HG03025 (cell line): ENCODE measurements around the gene NTM.

Experiments
- ATAC-seq: cut with Tn5 transposase; IDR thresholded peaks from one replicate; pipeline ENCODE4 v1.9.1; 2021; ENCODE audit warnings: mild to moderate bottlenecking, moderate library complexity; ENCODE audit not compliant: unreplicated experiment, low FRiP score

The NTM gene

DNA sequence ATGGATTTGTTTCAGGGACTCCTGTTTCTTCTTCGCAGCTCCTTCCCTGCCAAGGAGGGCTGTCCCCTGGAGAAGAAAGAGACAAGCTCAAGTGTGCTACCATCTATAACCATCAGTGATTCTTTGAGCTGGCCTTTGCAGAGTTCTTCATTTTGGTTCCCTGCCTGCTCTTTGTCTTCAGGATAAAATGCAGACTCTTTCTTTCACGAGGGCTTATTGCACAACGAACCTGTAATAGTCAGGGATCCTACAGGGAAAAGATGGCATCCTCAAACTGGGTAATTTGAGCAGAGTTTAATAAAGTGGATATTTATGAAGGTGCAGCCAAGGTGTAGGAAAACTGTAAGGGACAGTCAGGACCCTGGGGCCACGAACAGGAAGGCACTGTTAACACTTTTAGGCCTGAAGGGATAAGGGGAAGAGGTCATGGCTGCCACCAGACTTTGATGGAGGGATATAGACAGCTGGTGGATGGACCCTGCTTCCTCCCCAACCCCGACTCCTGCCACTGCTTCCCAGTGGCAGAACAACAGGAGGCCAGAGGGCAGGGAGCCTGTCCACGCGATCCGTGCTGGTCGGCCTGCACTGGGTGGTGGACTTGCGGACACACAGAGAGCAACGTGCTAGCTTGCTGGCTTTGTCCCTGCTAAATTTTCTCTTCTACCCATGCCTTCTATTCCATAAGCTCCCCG, 767.0 kb downstream of the NTM start:
- no peak for ATAC-seq

DNA sequence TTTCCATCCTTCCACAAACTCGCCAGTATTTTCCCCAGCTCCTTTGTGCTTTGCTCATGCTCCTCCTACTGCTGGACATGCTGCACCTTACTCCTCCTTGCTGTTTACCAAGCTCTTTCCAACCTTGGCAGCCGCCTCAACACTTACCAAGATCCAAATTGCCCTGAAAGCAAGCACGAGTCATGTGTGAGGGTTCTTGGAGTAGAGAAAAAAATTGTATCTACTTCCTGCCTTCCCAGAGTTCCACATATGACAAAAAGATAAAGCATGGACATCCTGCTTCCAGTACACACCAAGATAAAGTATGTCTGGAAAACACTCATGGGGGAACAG, 767.5 kb downstream of the NTM start:
- no peak for ATAC-seq

DNA sequence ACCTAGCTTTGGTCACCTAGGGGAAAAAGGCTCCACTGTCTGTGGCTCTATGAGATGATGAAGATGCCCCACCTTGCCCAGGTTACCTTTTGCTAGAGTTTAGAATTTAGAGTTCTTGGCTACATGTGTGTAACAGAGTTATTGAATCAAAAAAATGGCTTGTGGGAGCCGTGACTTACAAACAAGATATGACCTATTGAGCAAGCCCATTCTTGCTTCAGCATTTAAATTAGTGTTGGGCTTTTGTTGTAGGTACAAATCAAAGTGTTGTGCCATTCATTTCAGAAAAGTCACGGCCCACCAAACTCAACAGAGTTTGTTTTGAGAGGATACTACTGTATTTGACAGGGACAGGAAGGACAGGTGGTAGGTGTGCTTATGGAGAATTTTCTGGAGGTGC, 768.8 kb downstream of the NTM start:
- ATAC-seq, result no peak

DNA sequence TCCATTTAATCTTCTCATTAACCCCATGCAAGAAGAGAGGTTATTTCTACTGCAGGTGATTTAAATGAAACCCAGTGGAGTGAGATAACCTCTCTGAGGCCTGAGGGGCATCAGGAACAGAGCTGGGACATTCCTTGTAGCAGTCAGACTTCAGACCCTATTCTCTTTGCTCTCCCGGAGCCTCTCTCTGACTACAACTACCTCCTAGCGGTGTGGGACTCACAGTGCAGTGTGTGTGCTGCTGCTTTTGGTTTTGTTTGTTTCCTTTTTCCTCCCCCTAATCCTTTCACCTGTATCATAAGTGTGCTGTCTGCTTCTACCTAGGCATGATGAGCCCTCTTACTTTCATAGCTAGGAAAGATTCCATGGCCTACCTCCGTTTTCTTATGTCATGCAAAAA, 769.6 kb downstream of the NTM start:
- ATAC-seq, result no peak

DNA sequence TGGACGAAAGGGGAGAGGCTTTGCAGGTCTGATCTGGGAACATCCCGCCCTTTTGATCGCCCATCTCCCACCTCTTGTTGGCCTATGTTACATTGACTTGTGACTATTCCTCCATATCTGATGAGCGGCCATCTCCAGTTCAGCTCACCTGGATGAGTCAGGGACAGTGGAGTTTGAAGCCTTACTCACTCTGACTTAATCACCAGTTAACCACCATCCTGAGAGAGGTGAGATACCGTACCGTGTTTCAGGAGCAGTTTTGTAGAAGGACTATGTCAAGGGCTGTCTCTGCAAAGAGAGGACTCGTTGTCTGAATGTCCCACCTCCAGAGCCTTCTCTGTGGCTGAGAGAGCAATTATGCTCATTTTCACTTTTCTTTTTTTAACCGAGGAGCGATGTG, 771.7 kb downstream of the NTM start:
- ATAC-seq, result no peak

DNA sequence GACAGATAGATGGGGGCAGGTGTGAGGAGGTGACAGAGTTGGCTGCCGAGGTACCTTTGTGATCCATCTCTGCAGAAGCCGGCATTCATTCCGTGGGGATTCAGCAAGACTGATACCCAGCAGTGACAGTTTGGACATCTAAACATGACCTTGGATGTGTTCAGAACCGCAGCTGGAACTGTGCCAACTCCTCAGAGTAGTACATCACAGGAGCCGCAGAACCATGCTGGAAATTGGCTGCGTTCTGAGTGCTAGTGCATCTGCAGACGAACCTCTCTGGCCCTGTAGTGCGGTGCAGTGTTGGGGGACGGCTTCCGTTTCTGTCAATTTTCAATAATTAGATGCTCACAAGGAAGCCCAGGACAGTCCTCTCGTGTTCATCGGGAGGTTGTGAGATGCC, 772.1 kb downstream of the NTM start:
- no peak for ATAC-seq

DNA sequence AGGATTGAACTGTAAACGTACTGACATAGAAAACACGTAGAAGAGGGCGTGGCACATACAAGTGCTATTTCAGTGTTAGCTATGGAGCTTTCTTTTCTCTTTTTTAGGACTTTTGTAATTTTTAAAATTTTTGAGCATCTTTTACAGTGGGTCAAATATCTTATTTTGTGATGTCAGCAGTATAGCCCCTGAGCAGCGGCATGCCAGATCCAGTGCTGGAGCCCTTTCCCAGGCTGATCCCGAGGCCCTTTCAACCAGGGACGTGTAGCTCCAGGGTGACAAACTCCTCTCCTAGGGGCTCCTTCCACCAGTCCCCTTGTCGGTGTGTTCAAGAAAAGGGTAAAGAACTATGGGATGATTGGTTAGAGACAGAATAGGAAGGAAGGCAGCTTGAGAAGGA, 777.0 kb downstream of the NTM start:
- no peak for ATAC-seq

DNA sequence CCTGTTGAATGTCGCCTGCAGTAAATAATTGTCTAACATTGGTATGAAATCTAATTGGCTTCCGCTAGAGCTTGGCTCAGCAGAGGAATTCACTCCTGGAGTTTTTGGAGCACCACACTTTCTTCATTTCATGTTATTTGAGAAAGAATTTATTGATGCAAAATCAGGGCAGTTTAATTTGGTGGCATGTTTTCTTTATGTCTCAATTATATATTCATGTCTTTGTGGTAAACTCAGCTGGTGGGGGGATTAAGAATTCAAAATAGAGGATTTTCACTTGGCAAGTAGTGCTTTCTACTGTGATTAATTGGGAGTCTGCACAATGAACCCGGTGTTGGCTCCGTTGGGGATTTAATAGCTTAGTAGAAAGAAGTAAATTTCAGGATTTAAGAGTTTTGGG, 784.4 kb downstream of the NTM start:
- no peak for ATAC-seq

DNA sequence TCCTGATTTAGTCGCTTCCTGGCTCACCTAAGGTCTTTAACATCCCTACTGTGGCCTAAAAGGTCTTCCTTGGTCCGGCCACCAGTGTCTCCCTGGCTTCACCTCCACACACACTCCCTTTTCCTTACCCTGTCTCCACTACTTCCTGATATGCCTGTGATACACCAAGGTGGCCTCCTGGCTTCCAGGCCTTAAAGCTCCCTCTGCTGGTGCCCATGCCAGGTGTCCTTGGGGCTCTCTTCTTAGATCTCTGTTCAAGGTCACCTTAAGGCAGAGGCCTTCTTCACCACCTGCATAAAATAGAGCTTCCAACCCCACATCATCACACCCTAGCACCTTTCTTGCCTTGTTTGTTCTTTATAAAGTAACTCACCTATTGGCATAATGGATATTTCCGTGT, 787.7 kb downstream of the NTM start:
- ATAC-seq, result no peak

DNA sequence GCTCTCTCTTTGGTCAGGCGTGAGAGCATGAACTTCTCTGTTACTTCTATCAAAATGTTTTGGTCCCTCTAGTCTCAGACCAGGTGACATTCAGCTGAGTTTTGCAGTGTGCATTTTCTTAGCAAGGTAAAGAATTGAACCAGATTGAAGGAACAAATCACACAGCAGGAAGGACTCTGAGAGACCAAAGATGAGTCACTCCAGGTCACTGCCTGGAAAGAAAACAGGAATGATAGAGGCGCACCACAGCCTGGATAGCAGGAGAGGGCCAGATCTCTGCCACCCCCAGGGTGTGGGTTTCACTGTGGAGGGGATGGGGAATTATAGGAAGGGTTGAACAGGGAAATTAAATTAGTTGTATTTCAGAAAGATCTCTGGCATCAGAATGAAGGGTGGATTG, 788.3 kb downstream of the NTM start:
- no peak for ATAC-seq

DNA sequence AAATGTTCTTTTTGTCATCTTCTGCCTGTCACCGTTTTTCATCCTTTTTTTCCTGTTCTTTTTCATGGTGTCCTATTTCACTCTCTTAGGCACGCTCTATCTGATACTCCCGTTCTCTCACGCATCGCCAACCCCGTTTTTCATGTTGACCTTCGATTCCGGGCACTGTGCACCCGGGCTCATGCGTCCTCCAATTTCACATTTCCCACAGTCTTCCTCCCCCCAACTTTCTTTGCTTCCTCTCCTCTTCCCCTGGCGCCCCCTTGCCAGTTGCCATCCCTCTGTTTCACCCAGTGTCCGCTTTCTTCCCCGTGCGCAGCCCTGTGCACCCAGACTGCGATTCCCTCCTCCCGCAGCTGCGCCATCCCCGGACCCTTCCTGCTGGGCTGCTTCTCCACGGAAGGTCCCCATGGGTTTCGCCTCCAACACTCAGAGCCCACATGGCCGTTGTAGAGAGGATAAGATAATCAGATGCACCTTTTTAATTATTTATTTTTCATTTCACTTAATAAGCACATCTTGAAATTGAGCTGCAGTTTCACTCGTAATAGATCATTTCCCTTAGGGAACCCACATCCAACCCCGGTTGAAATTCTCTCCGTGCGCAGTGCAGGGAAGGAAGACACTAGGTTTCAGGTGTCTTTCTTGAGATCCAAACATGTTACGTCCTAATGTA, 791.1 kb downstream of the NTM start:
- ATAC-seq, result no peak

DNA sequence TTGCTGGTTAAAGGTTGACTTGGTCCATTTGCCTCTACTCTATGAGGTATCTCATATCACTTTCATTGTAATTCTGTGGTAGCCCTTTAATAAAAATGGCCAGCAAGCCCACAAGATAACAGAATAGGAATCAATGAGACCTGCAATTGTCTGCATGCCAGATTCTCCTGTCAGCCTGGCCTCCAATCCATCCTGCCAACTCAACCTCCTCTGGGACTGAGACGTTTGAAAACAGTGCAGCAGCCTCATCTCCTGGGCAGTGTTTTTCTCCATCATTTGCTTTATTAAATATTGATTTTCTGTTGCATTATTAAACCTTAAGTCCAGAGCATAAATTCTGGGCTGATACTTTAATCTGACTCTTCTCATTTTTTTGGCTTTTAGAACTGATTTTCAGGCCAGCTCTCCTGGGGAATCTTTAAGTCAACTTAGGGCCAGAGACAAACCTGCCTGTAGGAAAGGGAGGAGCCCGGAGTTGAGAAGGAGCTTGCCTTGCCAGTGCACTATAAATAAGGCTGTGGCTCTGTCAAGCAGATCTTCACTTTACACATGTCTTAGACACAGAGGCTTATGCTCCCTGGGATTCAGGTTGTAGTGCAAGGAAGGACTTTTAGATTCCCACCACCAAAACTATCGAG, 798.0 kb downstream of the NTM start:
- ATAC-seq, result no peak

DNA sequence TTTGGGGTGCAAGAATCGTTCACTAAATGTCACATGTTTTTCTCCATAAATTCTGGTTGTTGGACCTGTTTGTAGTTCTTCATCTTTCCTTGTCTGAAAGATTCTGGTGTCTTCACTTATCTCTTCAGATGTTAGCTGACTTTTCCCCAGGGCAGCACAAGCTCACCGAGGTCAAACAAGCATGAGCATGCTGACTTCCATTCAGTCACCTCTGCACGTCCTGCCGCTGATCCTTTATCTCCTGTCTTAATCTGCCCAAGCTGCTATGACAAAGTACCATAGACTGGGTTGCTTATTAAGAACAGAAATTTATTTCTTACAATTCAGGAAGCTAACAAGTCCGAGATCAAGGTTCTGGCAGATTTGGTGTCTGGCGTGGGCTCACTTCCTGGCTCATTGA, 800.6 kb downstream of the NTM start:
- ATAC-seq, result no peak

DNA sequence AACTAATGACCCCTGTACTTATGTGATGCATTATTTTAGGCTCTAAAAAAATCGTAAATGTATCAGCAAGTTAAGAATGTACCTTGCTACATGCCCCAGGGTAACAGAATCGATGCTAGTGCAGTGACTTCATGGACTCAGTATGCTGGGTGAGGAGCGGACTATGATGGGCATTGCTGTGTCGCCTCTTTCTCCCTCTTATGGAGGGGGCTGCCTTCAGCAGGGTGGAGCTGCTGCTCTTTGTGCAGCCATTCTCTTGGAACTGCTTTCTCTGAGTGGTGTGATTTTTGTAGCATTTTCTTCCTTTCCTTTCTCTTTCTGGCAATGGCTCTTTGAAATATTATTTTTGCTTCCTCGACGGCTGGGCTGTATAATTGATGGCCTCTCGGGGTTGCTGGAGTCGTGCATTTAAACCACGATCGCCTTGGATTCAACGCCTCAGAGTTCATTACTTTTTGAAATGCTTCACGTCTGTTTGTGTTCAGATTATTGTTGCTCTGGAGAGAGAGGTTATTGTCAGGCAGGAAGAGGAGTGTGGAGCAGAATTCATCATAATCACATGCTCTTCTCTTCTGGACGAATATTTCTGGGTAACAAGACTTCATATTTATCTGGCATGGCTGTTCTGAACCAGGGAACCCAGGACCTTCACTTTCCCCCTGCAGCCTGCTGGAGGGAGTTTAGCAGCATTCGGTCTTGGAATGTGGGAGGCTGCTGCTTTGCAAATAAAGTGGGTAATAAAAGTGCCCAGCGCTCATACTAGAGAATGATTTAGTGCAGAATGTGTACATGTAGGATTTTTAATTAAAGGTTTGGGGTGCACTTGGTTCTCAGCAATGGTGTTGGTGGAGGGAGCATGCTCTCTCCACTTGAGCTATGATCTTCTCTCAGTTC, 804.2 kb downstream of the NTM start:
- no peak for ATAC-seq

DNA sequence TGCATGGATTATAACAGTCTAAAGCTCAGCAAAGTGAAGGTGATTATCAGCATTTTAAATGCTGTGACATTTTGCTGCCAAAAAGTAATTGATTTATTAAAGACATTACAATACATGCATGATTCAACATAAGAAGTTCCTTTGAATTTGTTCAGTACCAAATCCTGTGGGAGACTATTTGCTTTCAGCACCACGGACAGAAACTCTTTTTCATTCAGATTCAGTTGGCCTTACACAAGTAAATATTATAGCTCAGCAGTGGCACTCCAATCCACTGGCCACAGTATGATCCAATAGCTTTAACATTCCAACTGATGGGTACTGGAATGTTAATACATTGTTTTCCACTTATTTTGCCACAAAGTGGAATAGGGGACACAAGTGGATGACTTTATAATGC, 806.7 kb downstream of the NTM start:
- no peak for ATAC-seq

DNA sequence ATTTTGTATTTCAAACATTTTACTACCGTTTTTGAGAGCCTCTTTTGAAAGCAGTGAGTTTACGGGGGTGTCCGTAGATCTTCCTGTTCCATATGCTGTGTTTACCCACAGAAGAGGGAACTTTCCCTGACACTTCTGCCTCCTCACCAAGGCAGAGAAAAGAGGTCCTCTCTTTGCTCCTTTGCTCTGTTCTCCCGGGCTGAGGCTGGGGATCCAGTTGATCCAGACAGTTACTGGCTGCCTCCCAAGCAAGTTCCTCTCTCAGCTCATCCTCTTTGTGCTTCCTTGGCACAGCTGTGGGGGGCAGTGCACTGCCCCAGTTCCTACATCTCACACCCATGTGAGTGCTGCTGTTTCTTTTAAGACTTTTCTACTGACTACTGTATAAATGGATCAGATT, 813.7 kb downstream of the NTM start:
- ATAC-seq, result no peak

DNA sequence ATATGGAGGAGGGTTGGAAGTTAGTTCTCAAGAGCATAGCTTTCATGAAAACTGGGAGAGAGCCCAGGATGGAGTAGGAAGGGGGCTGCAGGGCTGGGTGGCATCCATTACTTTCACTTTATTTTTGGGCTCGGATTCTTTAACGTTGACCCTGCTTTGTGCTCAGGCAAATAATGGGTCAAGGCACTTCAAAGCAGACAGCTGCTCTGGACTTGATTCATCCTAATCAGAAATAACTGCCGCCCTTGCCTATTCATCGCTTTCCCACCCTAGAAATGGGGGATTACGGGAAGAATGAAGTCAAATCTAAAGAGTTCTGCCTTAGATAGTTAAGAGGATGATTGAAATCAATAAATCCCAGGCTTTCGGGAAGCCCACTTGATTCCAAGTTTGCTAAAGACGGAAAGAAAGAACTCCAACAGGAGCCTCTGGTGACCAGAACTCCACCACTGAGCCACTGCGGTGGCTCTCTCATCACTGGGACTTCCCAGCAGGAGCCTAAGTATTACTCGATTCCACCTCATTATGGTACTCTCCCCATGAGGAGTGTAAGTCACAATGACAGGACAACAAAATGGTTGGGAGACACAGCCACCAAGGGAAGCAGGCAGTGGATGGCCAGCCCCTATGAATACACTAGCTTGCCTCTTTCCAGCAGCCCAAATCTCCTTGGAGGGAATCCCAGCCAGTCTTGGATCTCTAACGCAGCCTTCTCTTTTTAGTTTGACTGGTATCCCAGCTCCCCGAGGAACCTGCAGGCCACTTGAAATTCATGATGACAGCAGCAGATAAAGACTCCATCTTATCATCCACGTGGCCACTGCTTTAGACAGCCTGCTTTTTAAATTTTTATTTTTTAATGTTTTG, 815.5 kb downstream of the NTM start:
- ATAC-seq, result no peak

DNA sequence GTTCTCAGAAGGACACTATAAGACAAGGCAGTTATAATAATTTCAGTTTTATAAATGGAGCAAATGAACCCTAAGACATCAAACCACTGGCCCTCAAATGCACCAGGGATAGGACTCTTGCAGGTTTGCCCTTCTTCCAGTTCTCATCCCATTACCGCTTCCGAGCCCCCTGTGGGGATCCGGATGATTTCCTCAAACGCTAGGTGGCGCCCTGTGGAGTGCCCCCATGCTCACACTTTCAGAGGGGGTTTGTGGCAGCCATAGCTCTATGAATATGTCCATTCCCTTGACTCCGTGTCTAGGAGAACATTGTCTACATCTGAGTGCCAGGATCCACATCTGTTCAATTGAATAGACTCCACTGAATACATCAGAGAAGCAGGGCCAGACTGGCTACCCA, 816.3 kb downstream of the NTM start:
- ATAC-seq, result no peak

DNA sequence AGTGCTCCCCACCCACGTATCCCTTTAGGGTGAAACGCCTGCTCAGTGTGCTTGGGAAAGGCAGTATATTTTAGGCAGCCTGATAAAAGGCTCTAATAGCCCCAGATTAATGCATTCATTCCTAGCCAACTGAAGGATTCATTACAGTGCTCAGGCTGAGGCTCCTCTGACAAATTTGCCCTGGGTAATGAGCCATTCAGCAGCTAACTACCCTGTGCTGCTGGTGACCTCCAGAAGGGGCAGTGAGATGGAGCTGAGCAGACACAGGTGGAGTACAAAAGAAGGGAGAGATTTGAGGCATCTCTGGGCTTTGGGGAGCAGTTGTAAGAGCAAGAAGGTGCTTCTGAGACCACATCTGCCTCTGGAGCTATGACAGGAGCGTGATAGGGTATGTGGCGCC, 817.0 kb downstream of the NTM start:
- no peak for ATAC-seq

DNA sequence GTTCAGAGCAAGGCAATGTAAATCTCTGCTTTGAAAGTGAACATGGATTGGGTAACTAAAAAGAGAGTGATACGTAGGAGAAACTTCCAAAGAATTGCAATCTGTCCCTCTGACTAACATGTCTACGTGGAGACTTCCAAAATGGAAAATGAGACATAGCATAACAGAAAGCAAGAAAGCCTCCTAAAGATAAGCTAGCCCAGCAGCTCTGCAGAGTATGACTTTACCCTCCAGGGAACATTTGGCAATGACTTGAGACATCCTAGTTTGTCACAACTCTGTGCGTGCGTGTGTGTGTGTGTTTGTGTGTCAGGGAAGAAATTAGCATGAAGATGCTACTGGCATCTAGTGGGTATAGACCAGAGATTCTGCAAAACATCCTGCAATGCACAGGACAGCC, 817.4 kb downstream of the NTM start:
- no peak for ATAC-seq
